Measurements from ENCODE around the gene IL11.
A peak's percentile ranks its signal among the peaks of the same experiment; 100 is the strongest.

The IL11 gene

DNA sequence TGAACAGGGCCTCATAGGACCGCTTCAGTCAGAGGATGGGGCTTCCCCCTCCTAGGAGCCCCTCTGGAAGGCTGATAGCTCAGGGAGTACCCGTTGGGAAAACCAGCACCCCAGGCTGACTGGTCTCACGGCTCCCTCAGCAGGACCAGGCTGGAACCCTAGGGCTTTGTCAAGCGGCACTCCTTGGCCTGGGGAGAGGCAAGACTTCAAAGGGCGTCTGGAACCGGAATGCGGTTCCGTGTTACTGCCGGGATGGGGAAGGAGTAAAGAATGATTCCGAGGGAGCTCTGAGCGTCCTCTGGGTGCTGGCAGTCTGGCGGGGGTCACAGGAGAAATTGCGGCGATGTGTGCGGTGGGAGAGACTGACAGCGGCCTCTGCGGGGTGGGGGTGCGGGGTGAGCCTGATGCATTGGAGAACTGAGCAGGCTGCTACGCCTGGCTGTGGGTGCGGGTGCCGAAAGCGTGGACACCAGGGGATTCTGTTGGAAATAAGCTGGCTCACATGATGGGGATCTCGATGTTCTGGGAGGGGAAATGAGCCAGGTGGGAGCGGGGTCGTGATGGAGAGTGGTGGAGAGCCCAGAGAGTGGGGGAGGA lies 17.6 kb downstream of the IL11 start:
- Histone ChIP-seq H3K36me3 (ENCODE audit: control insufficient read depth in 5 of 5, insufficient read depth in 5 of 5, low read length in 5 of 5) (peaks cover 0 to 3% (median 0%) of the 10 kb centered on the region in 5 donors), H3K9ac (ENCODE audit: low read length in 5 of 5) (no peak overlapping the region), H3K4me3 (ENCODE audit: low read depth in 1 of 5, low read length in 5 of 5) (no peak overlapping the region), H3K27me3 (ENCODE audit: control insufficient read depth in 5 of 5, insufficient read depth in 4 of 5, low read length in 5 of 5) (peaks cover 26 to 51% (median 42%) of the 10 kb centered on the region in 5 donors), H3K4me1 (ENCODE audit: control insufficient read depth in 5 of 5, insufficient read depth in 5 of 5, low read length in 5 of 5) (peaks cover 0 to 12% (median 9%) of the 10 kb centered on the region in 5 donors), H3K27ac (ENCODE audit: low read depth, low read length) (no peak overlapping the region), H3K9me3 (ENCODE audit: control insufficient read depth in 5 of 5, low read length in 5 of 5) (no peaks in the 10 kb centered on the region)

DNA sequence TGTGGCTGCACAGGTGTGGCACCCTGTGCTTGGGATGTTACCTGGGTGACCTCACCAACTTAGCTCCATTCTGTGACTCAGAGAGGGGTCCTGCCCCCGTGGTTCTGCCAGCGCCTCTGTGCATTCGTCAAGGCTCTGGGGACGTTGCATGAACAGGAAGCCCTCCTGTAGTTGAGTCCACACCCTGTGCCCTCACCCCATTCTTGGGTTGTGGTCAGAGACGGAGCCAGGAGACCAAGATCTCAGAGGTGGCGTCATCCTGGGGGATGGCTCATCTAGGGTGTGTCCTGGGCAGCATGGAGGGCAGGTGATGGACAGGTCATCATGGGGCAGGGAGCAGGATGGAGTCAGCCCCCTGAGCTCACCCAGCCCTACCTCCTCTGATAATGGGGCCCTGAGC lies 18.2 kb downstream of the IL11 start:
- Histone ChIP-seq H3K27me3 (ENCODE audit: control insufficient read depth in 5 of 5, insufficient read depth in 4 of 5, low read length in 5 of 5) (peaks cover 24 to 46% (median 36%) of the 10 kb centered on the region in 5 donors), H3K27ac (ENCODE audit: low read depth, low read length) (no peak overlapping the region), H3K36me3 (ENCODE audit: control insufficient read depth in 5 of 5, insufficient read depth in 5 of 5, low read length in 5 of 5) (peaks cover 0 to 3% (median 0%) of the 10 kb centered on the region in 5 donors), H3K4me1 (ENCODE audit: control insufficient read depth in 5 of 5, insufficient read depth in 5 of 5, low read length in 5 of 5) (peaks cover 0 to 12% (median 9%) of the 10 kb centered on the region in 5 donors), H3K9me3 (ENCODE audit: control insufficient read depth in 5 of 5, low read length in 5 of 5) (no peaks in the 10 kb centered on the region), H3K9ac (ENCODE audit: low read length in 5 of 5) (no peak overlapping the region), H3K4me3 (ENCODE audit: low read depth in 1 of 5, low read length in 5 of 5) (no peak overlapping the region)

DNA sequence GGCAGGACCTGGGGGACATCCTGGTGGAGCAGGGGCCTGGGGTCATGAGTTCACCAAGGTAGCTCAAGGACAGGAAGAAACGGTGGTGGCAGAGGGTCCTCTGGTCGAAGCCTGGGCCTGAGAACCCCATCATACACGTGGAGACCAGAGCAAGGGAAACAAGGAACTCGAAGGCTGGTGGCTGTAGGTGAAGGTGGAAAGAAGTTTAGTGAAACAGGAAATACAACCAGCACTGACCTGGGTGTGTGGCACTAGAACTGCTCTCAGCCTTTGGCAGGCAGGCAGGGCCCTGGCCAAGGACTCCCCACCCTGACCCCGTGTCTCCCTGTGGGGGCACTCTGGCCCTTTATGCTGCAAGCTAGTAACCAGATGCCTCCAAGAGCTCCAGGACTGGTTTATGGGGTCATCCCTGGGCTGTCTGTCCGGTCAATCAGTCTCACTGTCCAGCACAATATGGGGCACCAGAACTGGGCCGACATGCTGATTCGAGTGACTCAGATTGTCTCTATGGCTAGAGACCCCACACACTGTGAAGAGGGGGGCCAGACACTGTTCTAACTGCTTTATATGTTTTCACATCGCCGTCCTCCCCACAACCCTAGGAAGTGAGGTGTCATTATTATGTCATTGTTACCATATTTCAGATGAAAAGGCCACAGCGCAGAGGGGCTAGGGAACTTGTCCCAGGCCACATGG lies 19.5 kb downstream of the IL11 start:
- peaks cover 0 to 23% (median 20%) of the 10 kb centered on the region in 5 donors for H3K4me1 ChIP-seq (ENCODE audit: control insufficient read depth in 5 of 5, insufficient read depth in 5 of 5, low read length in 5 of 5)
- no peak overlapping the region for H3K27ac ChIP-seq (ENCODE audit: low read depth, low read length)
- H3K36me3 ChIP-seq (ENCODE audit: control insufficient read depth in 5 of 5, insufficient read depth in 5 of 5, low read length in 5 of 5) = peaks cover 0 to 5% (median 0%) of the 10 kb centered on the region in 5 donors
- H3K9ac ChIP-seq (ENCODE audit: low read length in 5 of 5) = no peak overlapping the region
- no peak overlapping the region for H3K4me3 ChIP-seq (ENCODE audit: low read depth in 1 of 5, low read length in 5 of 5)
- H3K27me3 ChIP-seq (ENCODE audit: control insufficient read depth in 5 of 5, insufficient read depth in 4 of 5, low read length in 5 of 5) = peaks cover 22 to 45% (median 36%) of the 10 kb centered on the region in 5 donors
- H3K9me3 ChIP-seq (ENCODE audit: control insufficient read depth in 5 of 5, low read length in 5 of 5) = no peaks in the 10 kb centered on the region

DNA sequence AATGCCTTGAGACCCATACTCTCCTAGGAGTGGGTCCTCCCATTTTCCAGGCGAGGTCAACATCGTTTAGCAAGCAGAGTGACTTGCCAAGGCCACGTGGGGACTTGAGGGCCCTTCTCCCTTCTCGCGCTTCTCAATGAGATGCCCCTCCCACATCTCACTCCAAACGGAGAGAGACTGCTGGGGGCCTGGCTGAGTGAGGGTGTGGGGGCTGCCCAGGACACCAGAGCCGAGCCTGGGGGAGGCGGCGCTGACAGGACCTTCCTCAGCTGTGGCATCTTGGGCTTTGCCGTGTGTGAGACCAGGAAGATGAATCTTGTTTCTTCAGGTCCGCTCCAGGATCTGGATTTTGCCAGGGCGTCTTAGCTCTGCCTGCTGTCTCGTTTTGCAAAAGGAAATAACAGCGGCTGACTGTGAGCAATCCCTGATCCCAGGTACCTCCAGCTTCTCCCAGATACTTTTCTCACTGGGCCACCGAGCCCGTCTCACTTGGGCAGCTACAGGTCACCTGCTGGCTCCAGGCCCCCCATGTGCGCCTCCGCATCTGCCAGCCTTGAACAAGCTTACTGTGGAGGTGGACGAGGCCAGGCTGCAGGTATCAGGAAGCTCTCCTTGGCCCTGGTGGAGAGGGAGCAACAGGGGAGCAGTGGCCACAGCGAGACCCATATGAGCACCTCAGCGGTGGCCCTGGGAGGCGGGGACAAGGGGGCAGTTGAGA lies 21.8 kb downstream of the IL11 start:
- no peak overlapping the region for H3K4me3 ChIP-seq (ENCODE audit: low read depth in 1 of 5, low read length in 5 of 5)
- H3K36me3 ChIP-seq (ENCODE audit: control insufficient read depth in 5 of 5, insufficient read depth in 5 of 5, low read length in 5 of 5) = peaks cover 0 to 15% (median 6%) of the 10 kb centered on the region in 5 donors
- H3K27ac ChIP-seq (ENCODE audit: low read depth, low read length) = no peak overlapping the region

DNA sequence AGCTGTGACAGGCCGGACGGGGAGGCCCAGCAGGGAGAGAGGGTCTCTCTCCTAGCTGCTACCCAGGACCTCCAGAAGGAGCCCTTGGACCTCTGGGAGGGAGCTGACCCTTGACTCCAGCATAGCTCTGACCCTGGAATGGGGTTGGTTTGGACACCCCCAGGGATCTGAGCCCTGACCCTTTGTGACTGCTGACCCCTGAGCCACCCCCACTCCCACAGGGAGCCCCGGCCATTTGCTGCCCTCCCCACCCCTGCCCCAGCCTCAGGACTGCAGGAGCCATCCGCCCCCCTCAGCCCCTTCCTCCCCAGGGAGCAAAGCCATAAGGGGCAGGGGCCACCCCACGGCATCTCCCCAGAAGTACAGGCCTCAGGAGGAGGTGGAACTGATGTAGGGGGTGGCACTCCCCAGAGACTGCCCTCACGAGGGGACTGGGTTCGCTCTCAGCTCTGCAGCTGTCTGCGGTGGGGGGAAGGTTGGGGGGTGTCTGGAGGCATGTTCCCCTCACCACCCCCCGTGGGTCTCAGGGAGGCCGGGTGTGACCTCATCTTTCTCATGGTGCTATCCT lies 22.7 kb downstream of the IL11 start:
- Histone ChIP-seq H3K27me3 (ENCODE audit: control insufficient read depth in 5 of 5, insufficient read depth in 4 of 5, low read length in 5 of 5) (peaks cover 11 to 25% (median 20%) of the 10 kb centered on the region in 5 donors), H3K4me1 (ENCODE audit: control insufficient read depth in 5 of 5, insufficient read depth in 5 of 5, low read length in 5 of 5) (peaks cover 0 to 25% (median 18%) of the 10 kb centered on the region in 5 donors), H3K27ac (ENCODE audit: low read depth, low read length) (no peak overlapping the region), H3K9me3 (ENCODE audit: control insufficient read depth in 5 of 5, low read length in 5 of 5) (no peaks in the 10 kb centered on the region), H3K9ac (ENCODE audit: low read length in 5 of 5) (no peak overlapping the region), H3K4me3 (ENCODE audit: low read depth in 1 of 5, low read length in 5 of 5) (no peak overlapping the region), H3K36me3 (ENCODE audit: control insufficient read depth in 5 of 5, insufficient read depth in 5 of 5, low read length in 5 of 5) (peaks cover 0 to 24% (median 15%) of the 10 kb centered on the region in 5 donors)

More for the DNA sequence above, 21.8 kb downstream of the IL11 start:
- no peak overlapping the region for H3K9ac ChIP-seq (ENCODE audit: low read length in 5 of 5)
- H3K4me1 ChIP-seq (ENCODE audit: control insufficient read depth in 5 of 5, insufficient read depth in 5 of 5, low read length in 5 of 5) = peaks cover 0 to 30% (median 22%) of the 10 kb centered on the region in 5 donors
- H3K27me3 ChIP-seq (ENCODE audit: control insufficient read depth in 5 of 5, insufficient read depth in 4 of 5, low read length in 5 of 5) = peaks cover 20 to 35% (median 29%) of the 10 kb centered on the region in 5 donors
- H3K9me3 ChIP-seq (ENCODE audit: control insufficient read depth in 5 of 5, low read length in 5 of 5) = no peaks in the 10 kb centered on the region

DNA sequence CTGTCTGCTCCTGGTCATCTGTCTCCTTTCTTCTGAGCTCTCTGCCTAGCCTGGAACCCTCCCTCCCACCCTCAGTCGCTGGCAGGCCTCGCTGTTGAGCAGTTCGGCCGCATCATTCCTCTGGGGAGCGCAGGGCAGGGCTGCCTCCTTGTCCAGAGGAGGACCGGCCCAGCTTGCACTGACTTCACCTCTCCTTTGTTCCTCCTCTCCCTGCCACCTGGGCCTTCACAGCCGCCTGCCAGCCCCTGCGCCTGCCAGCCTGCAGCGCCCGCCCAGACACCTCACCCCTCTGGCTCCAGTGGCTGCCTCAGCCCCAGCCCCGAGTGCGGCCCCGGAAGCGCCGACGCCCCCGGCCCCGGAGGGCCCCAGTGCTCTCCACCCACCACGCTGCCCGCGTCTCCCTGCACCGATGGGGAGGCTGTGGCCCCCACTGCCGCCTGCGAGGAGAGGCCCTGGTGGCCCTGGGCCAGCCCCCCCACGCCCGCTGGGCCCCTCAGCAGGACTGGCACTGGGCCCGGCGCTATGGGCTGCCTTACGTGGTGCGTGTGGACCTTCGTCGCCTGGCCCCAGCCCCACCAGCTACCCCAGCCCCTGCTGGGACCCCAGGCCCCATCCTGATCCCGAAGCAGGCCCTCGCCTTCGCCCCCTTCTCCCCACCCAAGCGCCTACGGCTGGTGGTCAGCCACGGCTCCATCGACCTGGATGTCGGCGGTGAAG lies 23.4 kb downstream of the IL11 start:
- Histone ChIP-seq H3K27ac (ENCODE audit: low read depth, low read length) (no peak overlapping the region), H3K4me3 (ENCODE audit: low read depth in 1 of 5, low read length in 5 of 5) (no peak overlapping the region), H3K4me1 (ENCODE audit: control insufficient read depth in 5 of 5, insufficient read depth in 5 of 5, low read length in 5 of 5) (peaks cover 0 to 25% (median 19%) of the 10 kb centered on the region in 5 donors), H3K36me3 (ENCODE audit: control insufficient read depth in 5 of 5, insufficient read depth in 5 of 5, low read length in 5 of 5) (peaks cover 0 to 29% (median 17%) of the 10 kb centered on the region in 5 donors), H3K9me3 (ENCODE audit: control insufficient read depth in 5 of 5, low read length in 5 of 5) (no peaks in the 10 kb centered on the region), H3K9ac (ENCODE audit: low read length in 5 of 5) (no peak overlapping the region), H3K27me3 (ENCODE audit: control insufficient read depth in 5 of 5, insufficient read depth in 4 of 5, low read length in 5 of 5) (peaks cover 5 to 19% (median 13%) of the 10 kb centered on the region in 5 donors)

DNA sequence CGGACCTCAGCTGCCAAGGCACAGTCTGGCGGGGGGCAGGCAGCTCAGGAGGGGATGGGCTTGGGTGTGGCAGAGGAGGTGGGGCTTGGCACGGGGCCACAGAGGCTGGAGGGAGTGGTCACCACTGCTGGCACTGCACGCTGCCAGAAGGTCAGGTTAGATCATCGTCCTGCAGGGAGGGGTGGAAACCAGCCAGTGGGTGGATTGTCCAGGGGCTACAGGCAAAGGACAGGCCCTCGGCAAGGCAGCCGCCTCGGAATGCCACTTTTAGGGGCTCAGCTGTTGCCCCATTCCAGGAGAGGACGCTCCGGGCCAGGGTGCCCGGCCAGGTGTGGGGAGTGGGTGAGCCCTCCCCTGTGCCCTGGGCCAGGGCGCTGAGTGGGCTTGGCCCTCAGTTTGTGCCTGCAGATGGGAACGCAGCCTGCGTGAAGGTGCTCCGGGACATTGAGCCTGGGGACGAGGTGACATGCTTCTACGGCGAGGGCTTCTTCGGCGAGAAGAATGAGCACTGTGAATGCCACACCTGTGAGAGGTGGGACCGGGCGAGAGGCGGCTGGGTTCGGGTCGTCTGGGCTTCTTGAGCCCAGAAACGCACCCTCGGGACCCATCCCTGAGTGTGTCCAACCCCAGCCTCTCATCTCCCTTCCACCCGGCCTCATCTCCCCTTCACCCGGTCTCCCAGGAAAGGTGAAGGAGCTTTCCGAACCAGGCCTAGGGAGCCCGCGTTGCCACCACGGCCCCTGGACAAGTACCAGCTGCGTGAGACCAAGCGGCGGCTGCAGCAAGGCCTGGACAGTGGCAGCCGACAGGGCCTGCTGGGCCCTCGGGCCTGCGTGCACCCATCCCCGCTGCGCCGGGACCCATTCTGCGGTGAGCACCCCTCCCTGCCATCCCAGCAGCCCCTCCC lies 24.2 kb downstream of the IL11 start:
- H3K27me3 ChIP-seq (ENCODE audit: control insufficient read depth in 5 of 5, insufficient read depth in 4 of 5, low read length in 5 of 5) = peaks cover 0 to 11% (median 6%) of the 10 kb centered on the region in 5 donors
- H3K9ac ChIP-seq (ENCODE audit: low read length in 5 of 5) = peak overlapping the region in 1 of 5 donors; percentile 56
- no peaks in the 10 kb centered on the region for H3K9me3 ChIP-seq (ENCODE audit: control insufficient read depth in 5 of 5, low read length in 5 of 5)
- no peak overlapping the region for H3K27ac ChIP-seq (ENCODE audit: low read depth, low read length)
- H3K4me1 ChIP-seq (ENCODE audit: control insufficient read depth in 5 of 5, insufficient read depth in 5 of 5, low read length in 5 of 5) = peaks cover 1 to 32% (median 26%) of the 10 kb centered on the region in 5 donors
- H3K36me3 ChIP-seq (ENCODE audit: control insufficient read depth in 5 of 5, insufficient read depth in 5 of 5, low read length in 5 of 5) = peaks cover 0 to 31% (median 17%) of the 10 kb centered on the region in 5 donors
- H3K4me3 ChIP-seq (ENCODE audit: low read depth in 1 of 5, low read length in 5 of 5) = peak overlapping the region in 4 of 5 donors; percentile 12 to 39 (median 22)

DNA sequence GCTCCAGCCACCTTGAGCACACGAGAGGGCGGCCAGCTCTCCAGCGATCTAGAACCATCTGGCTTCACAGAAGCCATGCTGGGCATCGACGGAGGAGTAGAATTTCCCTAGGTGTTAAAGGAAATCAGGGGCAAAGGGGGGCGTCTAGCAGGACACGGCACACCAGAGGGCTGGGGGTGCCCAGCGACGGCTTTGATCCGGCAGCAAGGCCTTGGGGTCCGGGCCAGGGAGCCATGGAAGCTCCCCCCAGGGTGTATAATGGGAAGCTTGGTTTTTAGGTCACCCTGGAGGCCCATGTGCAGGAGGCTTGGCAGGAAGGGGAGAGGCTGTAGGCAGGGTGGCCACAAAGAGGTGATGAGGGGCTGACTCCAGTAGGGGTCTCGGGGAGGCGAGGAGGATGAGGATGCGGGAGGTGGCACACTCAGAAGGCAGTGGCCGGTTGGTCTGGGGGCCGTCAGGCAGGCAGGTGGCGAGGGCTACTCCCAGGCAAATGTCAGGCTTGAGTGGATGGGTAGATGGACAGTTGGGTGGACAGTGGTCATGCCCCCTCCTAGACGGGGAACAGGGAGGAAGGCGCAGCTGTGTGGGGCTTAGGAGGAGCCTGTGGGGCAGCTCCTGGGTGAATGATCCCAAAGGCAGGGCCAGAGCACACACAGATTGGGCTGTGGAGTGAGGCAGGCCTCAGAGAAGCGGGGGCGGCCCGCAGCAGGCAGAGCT lies 25.0 kb downstream of the IL11 start:
- H3K9ac ChIP-seq (ENCODE audit: low read length in 5 of 5) = peak overlapping the region in 1 of 5 donors; percentile 56

More for the DNA sequence above, 25.0 kb downstream of the IL11 start:
- no peaks in the 10 kb centered on the region for H3K9me3 ChIP-seq (ENCODE audit: control insufficient read depth in 5 of 5, low read length in 5 of 5)
- H3K4me3 ChIP-seq (ENCODE audit: low read depth in 1 of 5, low read length in 5 of 5) = no peak overlapping the region
- H3K36me3 ChIP-seq (ENCODE audit: control insufficient read depth in 5 of 5, insufficient read depth in 5 of 5, low read length in 5 of 5) = peaks cover 0 to 31% (median 17%) of the 10 kb centered on the region in 5 donors
- H3K27me3 ChIP-seq (ENCODE audit: control insufficient read depth in 5 of 5, insufficient read depth in 4 of 5, low read length in 5 of 5) = peaks cover 0 to 2% (median 2%) of the 10 kb centered on the region in 5 donors
- H3K27ac ChIP-seq (ENCODE audit: low read depth, low read length) = no peak overlapping the region
- peaks cover 4 to 39% (median 34%) of the 10 kb centered on the region in 5 donors for H3K4me1 ChIP-seq (ENCODE audit: control insufficient read depth in 5 of 5, insufficient read depth in 5 of 5, low read length in 5 of 5)
